GM12891 (cell line): ENCODE results near the gene PTH2.

Experiments used
- PAX5 ChIP-seq: IDR thresholded peaks from 2 replicates; pipeline ENCODE4 v1.6.1; 2011; ENCODE audit warnings: low read length, moderate library complexity, mild to moderate bottlenecking; ENCODE audit not compliant: insufficient read depth, severe bottlenecking
- POLR2A ChIP-seq: IDR thresholded peaks from 2 replicates; pipeline ENCODE4 v1.6.1; 2011; ENCODE audit warnings: low read depth, low read length, control low read depth
- POLR2AphosphoS5 ChIP-seq: IDR thresholded peaks from 2 replicates; pipeline ENCODE4 v1.6.1; 2011; ENCODE audit warnings: low read depth, low read length, control low read depth

GRCh38 chr19:49428547-49429451, 5.6 kb upstream of the PTH2 start:
- TF ChIP-seq POLR2AphosphoS5 (no peak), POLR2A (no peak), PAX5 (no peak)
